ENCODE results near the gene MS4A15.

DNA sequence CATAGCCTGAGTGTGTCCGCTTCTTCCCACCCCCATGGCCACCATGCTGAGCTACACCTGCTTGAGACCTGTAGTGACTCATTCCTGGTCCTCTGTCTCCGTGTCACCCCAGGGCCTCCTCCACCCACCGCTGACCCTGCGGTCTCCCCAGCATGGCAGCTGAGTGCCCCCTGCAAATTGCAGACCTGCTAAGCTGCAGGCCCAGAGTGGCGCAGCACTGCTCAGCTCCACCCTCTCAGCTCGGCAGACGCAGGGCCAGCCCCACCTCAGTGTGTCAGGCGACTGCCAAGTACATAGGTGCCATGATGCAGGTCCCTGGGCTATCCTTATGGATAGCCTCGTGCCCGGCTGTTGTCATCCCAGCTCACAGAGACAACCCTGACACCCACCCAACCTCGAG is 13.1 kb downstream of the MS4A15 start:
- TF ChIP-seq, protein P1, sequence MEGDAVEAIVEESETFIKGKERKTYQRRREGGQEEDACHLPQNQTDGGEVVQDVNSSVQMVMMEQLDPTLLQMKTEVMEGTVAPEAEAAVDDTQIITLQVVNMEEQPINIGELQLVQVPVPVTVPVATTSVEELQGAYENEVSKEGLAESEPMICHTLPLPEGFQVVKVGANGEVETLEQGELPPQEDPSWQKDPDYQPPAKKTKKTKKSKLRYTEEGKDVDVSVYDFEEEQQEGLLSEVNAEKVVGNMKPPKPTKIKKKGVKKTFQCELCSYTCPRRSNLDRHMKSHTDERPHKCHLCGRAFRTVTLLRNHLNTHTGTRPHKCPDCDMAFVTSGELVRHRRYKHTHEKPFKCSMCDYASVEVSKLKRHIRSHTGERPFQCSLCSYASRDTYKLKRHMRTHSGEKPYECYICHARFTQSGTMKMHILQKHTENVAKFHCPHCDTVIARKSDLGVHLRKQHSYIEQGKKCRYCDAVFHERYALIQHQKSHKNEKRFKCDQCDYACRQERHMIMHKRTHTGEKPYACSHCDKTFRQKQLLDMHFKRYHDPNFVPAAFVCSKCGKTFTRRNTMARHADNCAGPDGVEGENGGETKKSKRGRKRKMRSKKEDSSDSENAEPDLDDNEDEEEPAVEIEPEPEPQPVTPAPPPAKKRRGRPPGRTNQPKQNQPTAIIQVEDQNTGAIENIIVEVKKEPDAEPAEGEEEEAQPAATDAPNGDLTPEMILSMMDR (IDR thresholded peaks at IDR 0.05), result no peak
- no peak for TF ChIP-seq POLR2A (IDR thresholded peaks at IDR 0.05)
